ENCODE measurements around the gene TOB1.

DNA sequence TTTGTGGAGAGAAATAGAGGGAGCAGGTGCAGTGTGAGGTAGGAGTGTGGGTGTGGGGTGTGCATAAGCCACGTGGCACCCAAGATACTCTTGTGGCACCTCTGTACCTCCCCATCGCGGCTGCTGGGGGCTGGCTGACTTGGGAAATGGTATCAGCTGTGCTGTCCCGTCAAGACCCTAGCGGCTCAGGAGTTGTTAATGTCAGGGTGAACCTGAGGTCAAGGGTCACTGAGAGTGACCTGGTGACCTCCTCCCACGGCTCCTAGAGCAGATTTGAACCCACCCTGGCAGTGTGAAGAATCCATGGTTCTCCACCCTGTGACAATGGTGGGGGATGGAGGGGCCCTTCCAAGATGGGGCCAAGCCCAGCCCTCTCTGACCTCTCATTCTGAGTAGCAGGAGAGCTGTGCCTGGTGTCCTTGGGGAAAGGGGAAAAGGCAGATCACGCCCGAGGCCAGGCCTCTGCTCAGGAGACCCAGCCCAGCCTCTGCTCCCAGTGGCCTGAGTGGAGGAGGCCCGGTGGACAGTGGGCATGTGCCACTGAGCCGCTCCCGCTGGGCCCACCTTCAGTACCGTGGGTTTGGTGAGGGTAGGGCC is 33.8 kb downstream of the TOB1 start:
- TF ChIP-seq, protein P1, sequence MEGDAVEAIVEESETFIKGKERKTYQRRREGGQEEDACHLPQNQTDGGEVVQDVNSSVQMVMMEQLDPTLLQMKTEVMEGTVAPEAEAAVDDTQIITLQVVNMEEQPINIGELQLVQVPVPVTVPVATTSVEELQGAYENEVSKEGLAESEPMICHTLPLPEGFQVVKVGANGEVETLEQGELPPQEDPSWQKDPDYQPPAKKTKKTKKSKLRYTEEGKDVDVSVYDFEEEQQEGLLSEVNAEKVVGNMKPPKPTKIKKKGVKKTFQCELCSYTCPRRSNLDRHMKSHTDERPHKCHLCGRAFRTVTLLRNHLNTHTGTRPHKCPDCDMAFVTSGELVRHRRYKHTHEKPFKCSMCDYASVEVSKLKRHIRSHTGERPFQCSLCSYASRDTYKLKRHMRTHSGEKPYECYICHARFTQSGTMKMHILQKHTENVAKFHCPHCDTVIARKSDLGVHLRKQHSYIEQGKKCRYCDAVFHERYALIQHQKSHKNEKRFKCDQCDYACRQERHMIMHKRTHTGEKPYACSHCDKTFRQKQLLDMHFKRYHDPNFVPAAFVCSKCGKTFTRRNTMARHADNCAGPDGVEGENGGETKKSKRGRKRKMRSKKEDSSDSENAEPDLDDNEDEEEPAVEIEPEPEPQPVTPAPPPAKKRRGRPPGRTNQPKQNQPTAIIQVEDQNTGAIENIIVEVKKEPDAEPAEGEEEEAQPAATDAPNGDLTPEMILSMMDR (conservative IDR thresholded peaks at IDR 0.05 in 1 of 2, IDR thresholded peaks at IDR 0.05 in 1 of 2; ENCODE audit: low read depth in 1 of 2, low read length in 2 of 2), result no peak
- no peak for TF ChIP-seq EZH2 (IDR thresholded peaks at IDR 0.05; ENCODE audit: low read length, missing control alignments)

Measured in fibroblast of lung (primary cell).